ENCODE measurements around the gene SCYL3.
"Not testable (repeated sequence)": the region's sequence is repeated elsewhere in the genome, so short reads cannot be mapped to it uniquely, and the experiment has no call there.

SCYL3 gene

GRCh38 chr1:169873582-169874199 is 20.0 kb downstream of the SCYL3 start:
- TF ChIP-seq, protein P1, sequence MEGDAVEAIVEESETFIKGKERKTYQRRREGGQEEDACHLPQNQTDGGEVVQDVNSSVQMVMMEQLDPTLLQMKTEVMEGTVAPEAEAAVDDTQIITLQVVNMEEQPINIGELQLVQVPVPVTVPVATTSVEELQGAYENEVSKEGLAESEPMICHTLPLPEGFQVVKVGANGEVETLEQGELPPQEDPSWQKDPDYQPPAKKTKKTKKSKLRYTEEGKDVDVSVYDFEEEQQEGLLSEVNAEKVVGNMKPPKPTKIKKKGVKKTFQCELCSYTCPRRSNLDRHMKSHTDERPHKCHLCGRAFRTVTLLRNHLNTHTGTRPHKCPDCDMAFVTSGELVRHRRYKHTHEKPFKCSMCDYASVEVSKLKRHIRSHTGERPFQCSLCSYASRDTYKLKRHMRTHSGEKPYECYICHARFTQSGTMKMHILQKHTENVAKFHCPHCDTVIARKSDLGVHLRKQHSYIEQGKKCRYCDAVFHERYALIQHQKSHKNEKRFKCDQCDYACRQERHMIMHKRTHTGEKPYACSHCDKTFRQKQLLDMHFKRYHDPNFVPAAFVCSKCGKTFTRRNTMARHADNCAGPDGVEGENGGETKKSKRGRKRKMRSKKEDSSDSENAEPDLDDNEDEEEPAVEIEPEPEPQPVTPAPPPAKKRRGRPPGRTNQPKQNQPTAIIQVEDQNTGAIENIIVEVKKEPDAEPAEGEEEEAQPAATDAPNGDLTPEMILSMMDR (conservative IDR thresholded peaks at IDR 0.05; ENCODE audit: low read depth, low read length): no peak
- H3K36me3 ChIP-seq (ENCODE audit: insufficient read depth): no peaks in the 10 kb centered on the region; the same call in 1 of the 2 replicates
- H4K20me1 ChIP-seq (ENCODE audit: insufficient read depth): no peaks in the 10 kb centered on the region
- no peak overlapping the region for H2AFZ ChIP-seq (ENCODE audit: low read depth)
- H3K4me2 ChIP-seq: no peak overlapping the region
- H3K4me1 ChIP-seq (ENCODE audit: low read depth, poor library complexity, severe bottlenecking): no peaks in the 10 kb centered on the region
- no peak overlapping the region for H3K4me3 ChIP-seq (IDR thresholded peaks at IDR 0.05; ENCODE audit: insufficient read depth, low read depth, low read length)
- no peak overlapping the region for H3K27ac ChIP-seq
- H3K27me3 ChIP-seq (ENCODE audit: insufficient read depth, low read depth): no peaks in the 10 kb centered on the region
- H3K79me2 ChIP-seq (ENCODE audit: insufficient read depth, low read depth): no peaks in the 10 kb centered on the region
- H3K9ac ChIP-seq: no peak overlapping the region

GRCh38 chr1:169872906-169873305 is 20.8 kb downstream of the SCYL3 start:
- Histone ChIP-seq H3K4me3 (IDR thresholded peaks at IDR 0.05; ENCODE audit: insufficient read depth, low read depth, low read length) (no peak overlapping the region), H3K4me2 (no peak overlapping the region), H3K27ac (no peak overlapping the region), H2AFZ (ENCODE audit: low read depth) (no peak overlapping the region), H3K9ac (no peak overlapping the region), H3K79me2 (ENCODE audit: insufficient read depth, low read depth) (no peaks in the 10 kb centered on the region), H3K27me3 (ENCODE audit: insufficient read depth, low read depth) (no peaks in the 10 kb centered on the region), H3K36me3 (ENCODE audit: insufficient read depth) (no peaks in the 10 kb centered on the region; the same call in 1 of the 2 replicates), H4K20me1 (ENCODE audit: insufficient read depth) (no peaks in the 10 kb centered on the region), H3K4me1 (ENCODE audit: low read depth, poor library complexity, severe bottlenecking) (no peaks in the 10 kb centered on the region)
- TF ChIP-seq, protein P1 (conservative IDR thresholded peaks at IDR 0.05; ENCODE audit: low read depth, low read length): no peak

DNA sequence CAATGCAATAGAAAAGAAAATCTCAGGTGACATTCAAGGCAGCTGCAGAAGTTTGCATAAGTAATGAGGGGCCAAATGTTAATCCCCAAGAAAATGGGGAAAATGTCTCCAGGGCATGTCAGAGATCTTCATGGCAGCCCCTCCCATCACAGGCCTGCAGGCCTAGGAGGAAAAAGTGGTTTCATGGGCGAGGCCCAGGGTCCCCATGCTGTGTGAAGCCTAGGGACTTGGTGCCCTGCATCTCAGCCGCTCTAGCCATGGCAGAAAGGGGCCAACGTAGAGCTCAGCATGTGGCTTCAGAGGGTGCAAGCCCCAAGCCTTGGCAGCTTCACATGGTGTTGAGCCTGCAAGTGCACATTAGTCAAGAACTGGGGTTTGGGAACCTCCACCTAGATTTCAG is 21.7 kb downstream of the SCYL3 start:
- H3K79me2 ChIP-seq (ENCODE audit: insufficient read depth, low read depth); H3K4me3 ChIP-seq (IDR thresholded peaks at IDR 0.05; ENCODE audit: insufficient read depth, low read depth, low read length); H3K27me3 ChIP-seq (ENCODE audit: insufficient read depth, low read depth); H3K9ac ChIP-seq; H3K4me2 ChIP-seq; H3K27ac ChIP-seq; H4K20me1 ChIP-seq (ENCODE audit: insufficient read depth); H2AFZ ChIP-seq (ENCODE audit: low read depth); H3K4me1 ChIP-seq (ENCODE audit: low read depth, poor library complexity, severe bottlenecking); H3K36me3 ChIP-seq (ENCODE audit: insufficient read depth): not testable (repeated sequence)

- no peaks in the 10 kb centered on the region for H3K4me1 ChIP-seq (ENCODE audit: low read depth, poor library complexity, severe bottlenecking)
- no peaks in the 10 kb centered on the region for H3K27me3 ChIP-seq (ENCODE audit: insufficient read depth, low read depth)
- TF ChIP-seq, protein P1 (conservative IDR thresholded peaks at IDR 0.05; ENCODE audit: low read depth, low read length): no peak
- H3K36me3 ChIP-seq (ENCODE audit: insufficient read depth): no peaks in the 10 kb centered on the region; the same call in 1 of the 2 replicates
- no peak overlapping the region for H3K4me3 ChIP-seq (IDR thresholded peaks at IDR 0.05; ENCODE audit: insufficient read depth, low read depth, low read length)
- no peak overlapping the region for H3K9ac ChIP-seq
- H2AFZ ChIP-seq (ENCODE audit: low read depth): no peak overlapping the region
- H4K20me1 ChIP-seq (ENCODE audit: insufficient read depth): no peaks in the 10 kb centered on the region
- H3K4me2 ChIP-seq: no peak overlapping the region
- no peak overlapping the region for H3K27ac ChIP-seq
- no peaks in the 10 kb centered on the region for H3K79me2 ChIP-seq (ENCODE audit: insufficient read depth, low read depth)
Observed at GRCh38 chr1:169869426-169869825, 24.3 kb downstream of the SCYL3 start.

GRCh38 chr1:169868978-169869377 is 24.7 kb downstream of the SCYL3 start:
- Histone ChIP-seq H3K9ac (no peak overlapping the region), H3K36me3 (ENCODE audit: insufficient read depth) (no peaks in the 10 kb centered on the region; the same call in 1 of the 2 replicates), H4K20me1 (ENCODE audit: insufficient read depth) (no peaks in the 10 kb centered on the region), H3K4me2 (no peak overlapping the region), H3K4me1 (ENCODE audit: low read depth, poor library complexity, severe bottlenecking) (no peaks in the 10 kb centered on the region), H3K4me3 (IDR thresholded peaks at IDR 0.05; ENCODE audit: insufficient read depth, low read depth, low read length) (no peak overlapping the region), H3K27me3 (ENCODE audit: insufficient read depth, low read depth) (no peaks in the 10 kb centered on the region), H3K79me2 (ENCODE audit: insufficient read depth, low read depth) (no peaks in the 10 kb centered on the region), H3K27ac (no peak overlapping the region), H2AFZ (ENCODE audit: low read depth) (no peak overlapping the region)
- TF ChIP-seq, protein P1 (conservative IDR thresholded peaks at IDR 0.05; ENCODE audit: low read depth, low read length): no peak
